Inflammatory macrophage treated with lipopolysaccharide for 1 hour (primary cell): ENCODE measurements around the gene FNBP1.

Experiments
- DNase-seq, 2 donors: peaks; one replicate each; pipeline ENCODE4 v3.0.0-alpha.2; 2020 to 2022

The FNBP1 gene

GRCh38 chr9:129850821-129851550 is 192.0 kb downstream of the FNBP1 start:
- DNase-seq: no peak

- no peak for DNase-seq
Measured at GRCh38 chr9:129849901-129850300, 193.1 kb downstream of the FNBP1 start.

- no peak for DNase-seq
Measured at GRCh38 chr9:129848712-129849441, 194.1 kb downstream of the FNBP1 start.

- no peak for DNase-seq
Measured at GRCh38 chr9:129845373-129845772, 197.6 kb downstream of the FNBP1 start.

GRCh38 chr9:129841071-129841470 is 201.9 kb downstream of the FNBP1 start:
- no peak for DNase-seq

GRCh38 chr9:129840034-129840433 is 203.0 kb downstream of the FNBP1 start:
- DNase-seq: no peak

GRCh38 chr9:129839324-129840023 is 203.5 kb downstream of the FNBP1 start:
- peak in 1 of 2 donors; percentile 7 for DNase-seq

GRCh38 chr9:129838707-129839259 is 204.2 kb downstream of the FNBP1 start:
- peak; percentile 60 to 82 for DNase-seq
